Neural crest cell (in vitro differentiated cells): Measurements from ENCODE around the gene MTUS2. TPM values are rescaled to one million over a fixed set of nuclear protein-coding genes. Genes with fewer than 3 reads are reported as not detected.
"Not testable (repeated sequence)": the region's sequence is repeated elsewhere in the genome, so short reads cannot be mapped to it uniquely, and the experiment has no call there.

ENCODE experiments used
- DNase-seq: peaks from one replicate; pipeline ENCODE4 v3.0.0; 2021; ENCODE audit warnings: low read depth, mixed read lengths, low spot score
- H3K27ac Mint-ChIP-seq: one replicate; pipeline ENCODE4 v1.8.0; 2021; ENCODE audit warnings: mild to moderate bottlenecking, mixed read lengths; ENCODE audit not compliant: unreplicated experiment
- H3K27me3 Mint-ChIP-seq: 2 replicates; pipeline ENCODE4 v1.8.0; 2021; ENCODE audit warnings: low read depth, mild to moderate bottlenecking, mixed read lengths
- H3K36me3 Mint-ChIP-seq: 2 replicates; pipeline ENCODE4 v1.8.0; 2021; ENCODE audit warnings: low read depth, mild to moderate bottlenecking, mixed read lengths
- H3K4me1 Mint-ChIP-seq: 2 replicates; pipeline ENCODE4 v1.8.0; 2021; ENCODE audit warnings: mixed read lengths
- H3K4me3 Mint-ChIP-seq: one replicate; pipeline ENCODE4 v1.8.0; 2021; ENCODE audit warnings: mild to moderate bottlenecking, mixed read lengths
- H3K9me3 Mint-ChIP-seq: 2 replicates; pipeline ENCODE4 v1.8.0; 2021; ENCODE audit warnings: mixed read lengths
- CTCF ChIP-seq: fragments of 200-600 bp; sonication (generic); conservative IDR thresholded peaks from 2 replicates; pipeline ENCODE4 v1.5.0; 2021; ENCODE audit warnings: antibody characterized with exemption, mild to moderate bottlenecking
- total RNA-seq: library from RNA; stranded (reverse); gene quantifications from 2 replicates; pipeline ENCODE4 v1.2.1, GENCODE V29; 2021

Gene MTUS2
- total RNA-seq, 1 donor from 2014 or later = 0.91 TPM

- no peak for TF ChIP-seq CTCF
Measured at GRCh38 chr13:29210676-29211075, 390.5 kb downstream of the MTUS2 start.

GRCh38 chr13:29211162-29211561 lies 391.0 kb downstream of the MTUS2 start:
- H3K27ac Mint-ChIP-seq, H3K4me3 Mint-ChIP-seq, H3K4me1 Mint-ChIP-seq, DNase-seq, H3K36me3 Mint-ChIP-seq: not testable (repeated sequence)
- Mint-ChIP-seq H3K27me3 (peaks cover 14% of the 10 kb centered on the region), H3K9me3 (peaks cover 25% of the 10 kb centered on the region)

More at GRCh38 chr13:29210676-29211075, 390.5 kb downstream of the MTUS2 start:
- no peak for DNase-seq
- Mint-ChIP-seq H3K36me3 (peaks cover 3% of the 10 kb centered on the region), H3K4me3 (no peak overlapping the region), H3K4me1 (no peaks in the 10 kb centered on the region), H3K27me3 (peaks cover 16% of the 10 kb centered on the region), H3K9me3 (peaks cover 29% of the 10 kb centered on the region), H3K27ac (no peak overlapping the region)

- DNase-seq = no peak
- Mint-ChIP-seq H3K4me3 (no peak overlapping the region), H3K27me3 (peaks cover 5% of the 10 kb centered on the region), H3K36me3 (peaks cover 3% of the 10 kb centered on the region), H3K4me1 (no peaks in the 10 kb centered on the region), H3K27ac (no peak overlapping the region), H3K9me3 (peaks cover 12% of the 10 kb centered on the region)
- TF ChIP-seq CTCF = no peak
Measured at GRCh38 chr13:29222458-29222857, 402.3 kb downstream of the MTUS2 start.

GRCh38 chr13:29224206-29224605 lies 404.1 kb downstream of the MTUS2 start:
- no peak overlapping the region for H3K27ac Mint-ChIP-seq
- H3K4me1 Mint-ChIP-seq = no peaks in the 10 kb centered on the region
- no peak for DNase-seq
- no peak for TF ChIP-seq CTCF
- peaks cover 6% of the 10 kb centered on the region for H3K9me3 Mint-ChIP-seq
- peaks cover 5% of the 10 kb centered on the region for H3K27me3 Mint-ChIP-seq
- no peak overlapping the region for H3K4me3 Mint-ChIP-seq
- H3K36me3 Mint-ChIP-seq = peaks cover 3% of the 10 kb centered on the region

GRCh38 chr13:29227576-29227975 lies 407.4 kb downstream of the MTUS2 start:
- no peak for TF ChIP-seq CTCF
- no peak overlapping the region for H3K27ac Mint-ChIP-seq
- H3K36me3 Mint-ChIP-seq = no peaks in the 10 kb centered on the region
- DNase-seq = no peak
- no peak overlapping the region for H3K4me3 Mint-ChIP-seq
- no peaks in the 10 kb centered on the region for H3K4me1 Mint-ChIP-seq
- H3K27me3 Mint-ChIP-seq = peaks cover 5% of the 10 kb centered on the region
- peaks cover 2% of the 10 kb centered on the region for H3K9me3 Mint-ChIP-seq

- H3K27ac Mint-ChIP-seq = no peak overlapping the region
- no peak for DNase-seq
- no peaks in the 10 kb centered on the region for H3K4me1 Mint-ChIP-seq
- H3K4me3 Mint-ChIP-seq = no peak overlapping the region
- no peak for TF ChIP-seq CTCF
- no peaks in the 10 kb centered on the region for H3K9me3 Mint-ChIP-seq
- no peaks in the 10 kb centered on the region for H3K36me3 Mint-ChIP-seq
- peaks cover 5% of the 10 kb centered on the region for H3K27me3 Mint-ChIP-seq
Measured at GRCh38 chr13:29230299-29230845, 410.2 kb downstream of the MTUS2 start.
